NT2/D1 (cell line): ENCODE results near the gene CGB2.
"Not testable (repeated sequence)": the region's sequence is repeated elsewhere in the genome, so short reads cannot be mapped to it uniquely, and the experiment has no call there.

ENCODE experiments used
- SUZ12 ChIP-seq: IDR thresholded peaks from 2 replicates; pipeline ENCODE4 v1.6.1; 2011; ENCODE audit not compliant: insufficient read length, insufficient read depth; ENCODE audit errors: extremely low read depth
- YY1 ChIP-seq: IDR thresholded peaks from 2 replicates; pipeline ENCODE4 v1.6.1; 2011; ENCODE audit not compliant: insufficient read length, insufficient read depth
- ZNF274 ChIP-seq: IDR thresholded peaks from 2 replicates; pipeline ENCODE4 v1.6.1; 2011; ENCODE audit warnings: mild to moderate bottlenecking, low read depth, low read length

- TF ChIP-seq YY1, ZNF274, SUZ12: not testable (repeated sequence)
Measured at GRCh38 chr19:49050376-49051033, 18.8 kb downstream of the CGB2 start.
